ENCODE results near the gene KCTD20.
A peak's percentile ranks its signal among the peaks of the same experiment; 100 is the strongest.

KCTD20 gene

GRCh38 chr6:36493319-36493718 is 50.5 kb downstream of the KCTD20 start:
- Histone ChIP-seq H3K27ac (replicated peaks) (no peak overlapping the region), H3K4me3 (replicated peaks; ENCODE audit: insufficient read depth, low read length) (no peak overlapping the region), H3K27me3 (ENCODE audit: insufficient read depth, poor library complexity, severe bottlenecking) (no peaks in the 10 kb centered on the region)
- TF ChIP-seq POLR2AphosphoS5 (IDR thresholded peaks at IDR 0.05; ENCODE audit: low read depth) (no peak), SPI1 (IDR thresholded peaks at IDR 0.05; ENCODE audit: borderline replicate concordance, low read depth) (no peak), REST (IDR thresholded peaks at IDR 0.05; ENCODE audit: insufficient replicate concordance, low read depth) (no peak), GABPA (IDR thresholded peaks at IDR 0.05; ENCODE audit: low read depth) (no peak)
- TF ChIP-seq, protein P1, sequence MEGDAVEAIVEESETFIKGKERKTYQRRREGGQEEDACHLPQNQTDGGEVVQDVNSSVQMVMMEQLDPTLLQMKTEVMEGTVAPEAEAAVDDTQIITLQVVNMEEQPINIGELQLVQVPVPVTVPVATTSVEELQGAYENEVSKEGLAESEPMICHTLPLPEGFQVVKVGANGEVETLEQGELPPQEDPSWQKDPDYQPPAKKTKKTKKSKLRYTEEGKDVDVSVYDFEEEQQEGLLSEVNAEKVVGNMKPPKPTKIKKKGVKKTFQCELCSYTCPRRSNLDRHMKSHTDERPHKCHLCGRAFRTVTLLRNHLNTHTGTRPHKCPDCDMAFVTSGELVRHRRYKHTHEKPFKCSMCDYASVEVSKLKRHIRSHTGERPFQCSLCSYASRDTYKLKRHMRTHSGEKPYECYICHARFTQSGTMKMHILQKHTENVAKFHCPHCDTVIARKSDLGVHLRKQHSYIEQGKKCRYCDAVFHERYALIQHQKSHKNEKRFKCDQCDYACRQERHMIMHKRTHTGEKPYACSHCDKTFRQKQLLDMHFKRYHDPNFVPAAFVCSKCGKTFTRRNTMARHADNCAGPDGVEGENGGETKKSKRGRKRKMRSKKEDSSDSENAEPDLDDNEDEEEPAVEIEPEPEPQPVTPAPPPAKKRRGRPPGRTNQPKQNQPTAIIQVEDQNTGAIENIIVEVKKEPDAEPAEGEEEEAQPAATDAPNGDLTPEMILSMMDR (IDR thresholded peaks at IDR 0.05; ENCODE audit: insufficient read depth, low read length): no peak
- no peak for DNase-seq (ENCODE audit: low read depth in 1 of 2, low spot score in 1 of 2)

DNA sequence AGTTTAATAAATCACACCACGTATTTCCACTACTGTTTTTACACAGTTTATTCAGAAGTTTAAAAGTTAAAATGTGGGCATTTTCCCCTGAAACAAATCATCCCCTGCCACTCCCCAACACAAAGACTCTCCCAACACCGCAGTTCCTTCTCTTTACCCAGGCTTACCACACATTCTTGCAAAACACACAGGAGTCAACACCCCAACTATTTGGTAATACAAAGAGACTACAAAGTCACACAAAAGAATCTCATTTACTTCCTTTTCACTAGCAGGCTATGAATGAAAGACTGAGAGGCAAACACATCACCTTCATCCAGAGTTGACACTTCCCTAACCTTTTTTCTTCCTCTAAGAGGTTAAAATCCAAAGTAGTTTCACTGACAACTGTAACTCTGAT is 51.1 kb downstream of the KCTD20 start:
- no peak overlapping the region for H3K4me3 ChIP-seq (replicated peaks; ENCODE audit: insufficient read depth, low read length)
- peak; percentile 81 to 91 for DNase-seq (ENCODE audit: low read depth in 1 of 2, low spot score in 1 of 2)
- no peaks in the 10 kb centered on the region for H3K27me3 ChIP-seq (ENCODE audit: insufficient read depth, poor library complexity, severe bottlenecking)
- no peak overlapping the region for H3K27ac ChIP-seq (replicated peaks)
- TF ChIP-seq GABPA (IDR thresholded peaks at IDR 0.05; ENCODE audit: low read depth): peak; percentile 52
- peak; percentile 83 for TF ChIP-seq SPI1 (IDR thresholded peaks at IDR 0.05; ENCODE audit: borderline replicate concordance, low read depth)
- TF ChIP-seq, protein P1 (IDR thresholded peaks at IDR 0.05; ENCODE audit: insufficient read depth, low read length): no peak
- TF ChIP-seq POLR2AphosphoS5 (IDR thresholded peaks at IDR 0.05; ENCODE audit: low read depth): peak; percentile 82
- TF ChIP-seq REST (IDR thresholded peaks at IDR 0.05; ENCODE audit: insufficient replicate concordance, low read depth): peak; percentile 27

GRCh38 chr6:36495086-36495485 is 52.3 kb downstream of the KCTD20 start:
- TF ChIP-seq SPI1 (IDR thresholded peaks at IDR 0.05; ENCODE audit: borderline replicate concordance, low read depth) (no peak), REST (IDR thresholded peaks at IDR 0.05; ENCODE audit: insufficient replicate concordance, low read depth) (no peak), GABPA (IDR thresholded peaks at IDR 0.05; ENCODE audit: low read depth) (no peak), POLR2AphosphoS5 (IDR thresholded peaks at IDR 0.05; ENCODE audit: low read depth) (no peak)
- TF ChIP-seq, protein P1 (IDR thresholded peaks at IDR 0.05; ENCODE audit: insufficient read depth, low read length): no peak
- Histone ChIP-seq H3K27me3 (ENCODE audit: insufficient read depth, poor library complexity, severe bottlenecking) (no peaks in the 10 kb centered on the region), H3K27ac (replicated peaks) (no peak overlapping the region), H3K4me3 (replicated peaks; ENCODE audit: insufficient read depth, low read length) (no peak overlapping the region)
- DNase-seq (ENCODE audit: low read depth in 1 of 2, low spot score in 1 of 2): no peak
